Activated CD4-positive, alpha-beta T cell treated with anti-CD3 and anti-CD28 coated beads, Interleukin-2, Interleukin-4, amounts not matched to agents 100 ng/mL and 50 ng/mL, durations not matched to agents 16 hours and 8 hours (primary cell): ENCODE measurements around the gene ATG13.
A peak's percentile ranks its signal among the peaks of the same experiment; 100 is the strongest.

Source experiments
- DNase-seq: peaks from one replicate; pipeline ENCODE4 v3.0.0-alpha.2; 2020; ENCODE audit warnings: low spot score

The ATG13 gene

GRCh38 chr11:46607516-46607915 lies 9.8 kb upstream of the ATG13 start:
- DNase-seq, result no peak

- DNase-seq, result no peak
Observed at GRCh38 chr11:46609386-46609785, 8.0 kb upstream of the ATG13 start.

GRCh38 chr11:46611526-46612304 lies 5.6 kb upstream of the ATG13 start:
- DNase-seq, result no peak

GRCh38 chr11:46612326-46612725 lies 5.0 kb upstream of the ATG13 start:
- DNase-seq, result no peak

- no peak for DNase-seq
Observed at GRCh38 chr11:46615756-46616155, 1.6 kb upstream of the ATG13 start.

GRCh38 chr11:46616551-46617133 lies 711 bp upstream of the ATG13 start:
- DNase-seq, result peak; percentile 16

GRCh38 chr11:46617972-46618314 lies 590 bp downstream of the ATG13 start:
- DNase-seq, result no peak

GRCh38 chr11:46618837-46619236 lies 1.5 kb downstream of the ATG13 start:
- DNase-seq, result no peak

- no peak for DNase-seq
Observed at GRCh38 chr11:46625406-46625805, 8.1 kb downstream of the ATG13 start.

GRCh38 chr11:46628961-46629360 lies 11.6 kb downstream of the ATG13 start:
- no peak for DNase-seq

- DNase-seq, result no peak
Observed at GRCh38 chr11:46630237-46630636, 12.9 kb downstream of the ATG13 start.

- no peak for DNase-seq
Observed at GRCh38 chr11:46631676-46632075, 14.3 kb downstream of the ATG13 start.

GRCh38 chr11:46632502-46632901 lies 15.1 kb downstream of the ATG13 start:
- no peak for DNase-seq

- DNase-seq, result no peak
Observed at GRCh38 chr11:46633291-46634217, 16.2 kb downstream of the ATG13 start.

GRCh38 chr11:46635557-46636139 lies 18.3 kb downstream of the ATG13 start:
- no peak for DNase-seq

GRCh38 chr11:46637546-46637945 lies 20.2 kb downstream of the ATG13 start:
- DNase-seq, result no peak

- DNase-seq, result no peak
Observed at GRCh38 chr11:46639197-46639839, 22.0 kb downstream of the ATG13 start.

- DNase-seq, result no peak
Observed at GRCh38 chr11:46640036-46640788, 22.9 kb downstream of the ATG13 start.

GRCh38 chr11:46641639-46642038 lies 24.3 kb downstream of the ATG13 start:
- DNase-seq, result no peak

GRCh38 chr11:46642627-46643335 lies 25.4 kb downstream of the ATG13 start:
- DNase-seq, result no peak

GRCh38 chr11:46643531-46643930 lies 26.2 kb downstream of the ATG13 start:
- no peak for DNase-seq
